HCT116 (cell line): ENCODE results near the gene SERGEF.
"Not testable (repeated sequence)": the region's sequence is repeated elsewhere in the genome, so short reads cannot be mapped to it uniquely, and the experiment has no call there.

Experiments used
- POLR2A ChIP-seq: IDR thresholded peaks from 2 replicates; pipeline ENCODE4 v1.7.0; 2011; ENCODE audit warnings: borderline replicate concordance; ENCODE audit not compliant: insufficient read depth, insufficient read length; ENCODE audit errors: extremely low read depth
- POLR2AphosphoS5 ChIP-seq: IDR thresholded peaks from 2 replicates; pipeline ENCODE4 v1.6.1; 2011; ENCODE audit warnings: mild to moderate bottlenecking, low read depth, low read length, moderate library complexity
- TCF7L2 ChIP-seq: IDR thresholded peaks from 2 replicates; pipeline ENCODE4 v1.7.0; 2011; ENCODE audit warnings: borderline replicate concordance, inconsistent platforms; ENCODE audit not compliant: insufficient read depth, insufficient read length; ENCODE audit errors: extremely low read depth
- ZFX ChIP-seq: fragments of 450-650 bp; IDR thresholded peaks from 2 replicates; pipeline ENCODE4 v1.6.1; 2017
- TF ChIP-seq, protein P1 (sequence below), 3 experiments: fragments of 200-600 bp in 1 of 3; sonication (generic) in 1 of 3; IDR thresholded peaks in 2 of 3; conservative IDR thresholded peaks in 1 of 3; 2 replicates each; pipeline ENCODE4 v1.5.1; 2012 to 2017; ENCODE audit warnings: low read depth in 2 of 3, low read length in 2 of 3, antibody characterized with exemption in 1 of 3, borderline replicate concordance in 1 of 3, control low read depth in 1 of 3, mild to moderate bottlenecking in 1 of 3, mixed read lengths in 1 of 3, mixed run types in 1 of 3, moderate library complexity in 1 of 3; ENCODE audit not compliant: insufficient read depth in 1 of 3

DNA sequence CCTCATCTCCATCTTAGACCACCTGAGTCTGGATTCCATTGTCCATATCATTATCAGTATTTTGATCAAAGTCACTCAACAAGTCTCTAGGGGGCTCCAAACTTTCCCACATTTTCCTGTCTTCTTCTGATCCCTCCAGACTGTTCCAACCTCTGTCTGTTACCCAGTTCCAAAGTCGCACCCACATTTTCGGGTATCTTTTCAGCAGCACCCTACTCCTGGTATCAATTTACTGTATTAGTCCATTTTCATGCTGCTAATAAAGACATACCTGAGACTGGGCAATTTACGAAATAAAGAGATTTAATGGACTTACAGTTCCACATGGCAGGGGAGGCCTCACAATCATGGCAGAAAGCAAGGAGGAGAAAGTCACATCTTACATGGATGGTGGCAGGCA, 144.4 kb downstream of the SERGEF start:
- TF ChIP-seq TCF7L2, POLR2A, ZFX, POLR2AphosphoS5: not testable (repeated sequence)
- TF ChIP-seq, protein P1, sequence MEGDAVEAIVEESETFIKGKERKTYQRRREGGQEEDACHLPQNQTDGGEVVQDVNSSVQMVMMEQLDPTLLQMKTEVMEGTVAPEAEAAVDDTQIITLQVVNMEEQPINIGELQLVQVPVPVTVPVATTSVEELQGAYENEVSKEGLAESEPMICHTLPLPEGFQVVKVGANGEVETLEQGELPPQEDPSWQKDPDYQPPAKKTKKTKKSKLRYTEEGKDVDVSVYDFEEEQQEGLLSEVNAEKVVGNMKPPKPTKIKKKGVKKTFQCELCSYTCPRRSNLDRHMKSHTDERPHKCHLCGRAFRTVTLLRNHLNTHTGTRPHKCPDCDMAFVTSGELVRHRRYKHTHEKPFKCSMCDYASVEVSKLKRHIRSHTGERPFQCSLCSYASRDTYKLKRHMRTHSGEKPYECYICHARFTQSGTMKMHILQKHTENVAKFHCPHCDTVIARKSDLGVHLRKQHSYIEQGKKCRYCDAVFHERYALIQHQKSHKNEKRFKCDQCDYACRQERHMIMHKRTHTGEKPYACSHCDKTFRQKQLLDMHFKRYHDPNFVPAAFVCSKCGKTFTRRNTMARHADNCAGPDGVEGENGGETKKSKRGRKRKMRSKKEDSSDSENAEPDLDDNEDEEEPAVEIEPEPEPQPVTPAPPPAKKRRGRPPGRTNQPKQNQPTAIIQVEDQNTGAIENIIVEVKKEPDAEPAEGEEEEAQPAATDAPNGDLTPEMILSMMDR (IDR thresholded peaks at IDR 0.05 in 2 of 3, conservative IDR thresholded peaks at IDR 0.05 in 1 of 3; ENCODE audit: borderline replicate concordance in 1 of 3, insufficient read depth in 1 of 3, low read depth in 2 of 3, low read length in 2 of 3) = not testable (repeated sequence)
